ENCODE results near the gene ADORA2B. TPM values are rescaled to one million over a fixed set of nuclear protein-coding genes. Genes with fewer than 3 reads are reported as not detected.
"Not testable (repeated sequence)": the region's sequence is repeated elsewhere in the genome, so short reads cannot be mapped to it uniquely, and the experiment has no call there.

The ADORA2B gene
- total RNA-seq, 1 donor from 2014 or later, result 8.9 TPM

DNA sequence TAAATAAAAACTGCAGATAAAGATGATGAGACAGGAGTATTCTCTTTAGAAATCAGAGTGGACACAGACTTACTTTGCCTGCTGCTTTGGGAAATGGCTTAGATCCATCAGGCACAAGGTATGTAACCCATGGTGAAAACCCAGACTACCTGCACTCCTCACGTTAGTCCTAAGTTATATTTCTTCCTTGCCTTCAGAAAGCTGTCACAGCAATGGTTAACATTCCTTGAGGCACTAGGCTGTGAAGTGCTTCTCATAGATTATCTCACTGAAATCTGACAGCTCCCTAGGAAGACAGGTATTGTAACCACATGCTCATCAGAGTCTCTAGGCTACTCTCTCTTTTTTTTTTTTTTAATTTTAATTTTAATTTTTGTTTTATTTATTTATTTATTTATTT, 33.7 kb downstream of the ADORA2B start:
- Mint-ChIP-seq H3K36me3 (ENCODE audit: unreplicated experiment) (peaks cover 24% of the 10 kb centered on the region), H3K27me3 (ENCODE audit: unreplicated experiment) (no peaks in the 10 kb centered on the region), H3K4me3 (ENCODE audit: unreplicated experiment) (no peak overlapping the region), H3K9me3 (ENCODE audit: unreplicated experiment) (no peaks in the 10 kb centered on the region), H3K27ac (ENCODE audit: unreplicated experiment) (no peak overlapping the region), H3K4me1 (ENCODE audit: unreplicated experiment) (peaks cover 11% of the 10 kb centered on the region)
- DNase-seq (ENCODE audit: extremely low spot score, unreplicated experiment), result no peak
- TF ChIP-seq, protein P1, sequence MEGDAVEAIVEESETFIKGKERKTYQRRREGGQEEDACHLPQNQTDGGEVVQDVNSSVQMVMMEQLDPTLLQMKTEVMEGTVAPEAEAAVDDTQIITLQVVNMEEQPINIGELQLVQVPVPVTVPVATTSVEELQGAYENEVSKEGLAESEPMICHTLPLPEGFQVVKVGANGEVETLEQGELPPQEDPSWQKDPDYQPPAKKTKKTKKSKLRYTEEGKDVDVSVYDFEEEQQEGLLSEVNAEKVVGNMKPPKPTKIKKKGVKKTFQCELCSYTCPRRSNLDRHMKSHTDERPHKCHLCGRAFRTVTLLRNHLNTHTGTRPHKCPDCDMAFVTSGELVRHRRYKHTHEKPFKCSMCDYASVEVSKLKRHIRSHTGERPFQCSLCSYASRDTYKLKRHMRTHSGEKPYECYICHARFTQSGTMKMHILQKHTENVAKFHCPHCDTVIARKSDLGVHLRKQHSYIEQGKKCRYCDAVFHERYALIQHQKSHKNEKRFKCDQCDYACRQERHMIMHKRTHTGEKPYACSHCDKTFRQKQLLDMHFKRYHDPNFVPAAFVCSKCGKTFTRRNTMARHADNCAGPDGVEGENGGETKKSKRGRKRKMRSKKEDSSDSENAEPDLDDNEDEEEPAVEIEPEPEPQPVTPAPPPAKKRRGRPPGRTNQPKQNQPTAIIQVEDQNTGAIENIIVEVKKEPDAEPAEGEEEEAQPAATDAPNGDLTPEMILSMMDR (IDR thresholded peaks at IDR 0.05), result no peak

DNA sequence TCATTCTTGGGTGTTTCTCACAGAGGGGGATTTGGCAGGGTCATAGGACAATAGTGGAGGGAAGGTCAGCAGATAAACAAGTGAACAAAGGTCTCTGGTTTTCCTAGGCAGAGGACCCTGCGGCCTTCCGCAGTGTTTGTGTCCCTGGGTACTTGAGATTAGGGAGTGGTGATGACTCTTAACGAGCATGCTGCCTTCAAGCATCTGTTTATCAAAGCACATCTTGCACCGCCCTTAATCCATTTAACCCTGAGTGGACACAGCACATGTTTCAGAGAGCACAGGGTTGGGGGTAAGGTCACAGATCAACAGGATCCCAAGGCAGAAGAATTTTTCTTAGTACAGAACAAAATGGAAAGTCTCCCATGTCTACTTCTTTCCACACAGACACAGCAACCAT, 34.1 kb downstream of the ADORA2B start:
- H3K9me3 Mint-ChIP-seq (ENCODE audit: unreplicated experiment); DNase-seq (ENCODE audit: extremely low spot score, unreplicated experiment); H3K4me3 Mint-ChIP-seq (ENCODE audit: unreplicated experiment); H3K27ac Mint-ChIP-seq (ENCODE audit: unreplicated experiment); H3K27me3 Mint-ChIP-seq (ENCODE audit: unreplicated experiment): not testable (repeated sequence)
- Mint-ChIP-seq H3K4me1 (ENCODE audit: unreplicated experiment) (peaks cover 15% of the 10 kb centered on the region), H3K36me3 (ENCODE audit: unreplicated experiment) (peaks cover 27% of the 10 kb centered on the region)

DNA sequence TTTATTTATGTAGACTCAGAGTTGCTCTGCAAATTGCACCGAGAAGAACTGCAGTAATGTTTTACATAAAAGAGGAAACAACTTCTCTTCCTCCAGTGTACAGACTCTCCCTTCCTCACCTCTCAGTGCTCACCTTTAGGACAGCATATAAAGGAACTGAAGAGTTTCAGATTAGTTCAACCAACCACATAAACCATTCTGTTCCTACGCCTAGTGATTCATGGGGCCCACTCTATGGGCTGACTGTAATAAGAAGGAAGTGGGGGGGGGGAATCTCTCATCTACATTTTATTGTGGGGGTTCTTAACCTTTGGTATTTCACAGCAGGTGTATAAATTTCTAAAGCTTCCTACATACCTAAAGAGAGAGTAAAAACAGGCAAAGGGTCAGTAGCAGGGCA, 36.3 kb downstream of the ADORA2B start:
- no peak for DNase-seq (ENCODE audit: extremely low spot score, unreplicated experiment)
- Mint-ChIP-seq H3K4me3 (ENCODE audit: unreplicated experiment) (no peak overlapping the region), H3K27ac (ENCODE audit: unreplicated experiment) (no peak overlapping the region), H3K27me3 (ENCODE audit: unreplicated experiment) (no peaks in the 10 kb centered on the region), H3K4me1 (ENCODE audit: unreplicated experiment) (peaks cover 24% of the 10 kb centered on the region), H3K36me3 (ENCODE audit: unreplicated experiment) (peaks cover 39% of the 10 kb centered on the region), H3K9me3 (ENCODE audit: unreplicated experiment) (no peaks in the 10 kb centered on the region)
- TF ChIP-seq, protein P1 (IDR thresholded peaks at IDR 0.05), result no peak

DNA sequence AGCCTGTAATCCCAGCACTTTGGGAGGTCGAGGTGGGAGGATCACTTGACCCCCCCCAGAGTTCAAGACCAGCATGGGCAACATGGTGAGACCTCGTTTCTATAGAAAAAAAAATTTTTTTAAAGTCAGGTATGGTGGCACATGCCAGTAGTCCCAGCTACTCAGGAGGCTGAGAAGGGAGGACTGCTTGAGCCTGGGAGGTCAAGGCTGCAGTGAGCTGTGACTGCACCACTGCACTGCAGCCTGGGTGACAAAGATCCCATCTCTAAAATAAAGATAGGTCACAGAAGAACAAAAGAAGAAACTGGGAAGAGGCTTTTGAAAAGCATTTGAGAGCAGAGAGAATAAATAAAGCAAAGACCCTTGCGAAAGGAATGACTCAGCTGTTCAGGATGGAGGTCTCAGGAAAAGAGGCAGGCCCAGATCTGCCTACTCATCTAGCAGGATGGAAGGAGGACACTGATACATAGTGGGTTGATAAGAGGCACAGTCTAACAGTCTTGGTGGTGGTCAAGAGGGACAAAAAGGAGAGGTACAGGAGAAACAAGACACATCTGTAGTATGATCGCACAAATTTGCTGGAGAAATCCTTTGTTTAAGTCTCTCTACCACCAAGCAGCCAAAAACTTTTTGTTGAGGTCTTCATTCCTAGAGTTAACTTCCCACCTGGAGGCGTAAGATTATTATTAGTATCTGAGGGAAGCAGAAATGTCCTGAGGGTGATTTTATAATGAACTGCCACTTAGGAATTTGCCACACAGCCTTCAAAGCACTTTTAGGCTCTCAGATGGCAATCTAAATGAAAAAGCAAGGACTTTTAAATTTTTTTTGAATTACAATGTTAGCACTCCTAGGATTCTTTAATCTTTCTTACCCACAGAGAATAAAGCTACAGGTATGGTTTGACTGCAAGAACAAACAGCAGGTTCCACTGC, 37.0 kb downstream of the ADORA2B start:
- Mint-ChIP-seq H3K4me1 (ENCODE audit: unreplicated experiment) (peaks cover 24% of the 10 kb centered on the region), H3K4me3 (ENCODE audit: unreplicated experiment) (no peak overlapping the region), H3K9me3 (ENCODE audit: unreplicated experiment) (no peaks in the 10 kb centered on the region), H3K27ac (ENCODE audit: unreplicated experiment) (peak overlapping the region; percentile 21), H3K36me3 (ENCODE audit: unreplicated experiment) (peaks cover 44% of the 10 kb centered on the region), H3K27me3 (ENCODE audit: unreplicated experiment) (no peaks in the 10 kb centered on the region)
- no peak for DNase-seq (ENCODE audit: extremely low spot score, unreplicated experiment)
- TF ChIP-seq, protein P1 (IDR thresholded peaks at IDR 0.05), result no peak

DNA sequence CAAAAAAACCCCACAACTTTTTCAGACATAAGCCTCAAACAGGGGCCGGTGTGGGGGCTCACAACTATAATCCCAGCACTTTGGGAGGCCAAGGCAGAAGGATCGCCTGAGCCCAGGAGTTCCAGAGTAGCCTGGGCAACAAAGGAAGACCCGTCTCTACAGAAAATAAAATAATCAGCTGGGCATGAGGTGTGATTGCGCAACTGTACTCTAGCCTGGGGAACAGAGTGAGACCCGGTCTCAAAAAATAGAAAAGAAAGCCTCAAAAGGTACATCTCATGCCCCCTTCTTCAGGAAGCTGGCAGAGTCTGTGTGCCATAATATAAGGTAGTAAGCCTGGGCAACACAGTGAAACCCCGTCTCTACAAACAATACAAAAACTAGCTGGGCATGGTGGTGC, 51.4 kb downstream of the ADORA2B start:
- TF ChIP-seq, protein P1 (IDR thresholded peaks at IDR 0.05), result no peak
- no peak overlapping the region for H3K4me3 Mint-ChIP-seq (ENCODE audit: unreplicated experiment)
- H3K36me3 Mint-ChIP-seq (ENCODE audit: unreplicated experiment), result peaks cover 6% of the 10 kb centered on the region
- H3K27ac Mint-ChIP-seq (ENCODE audit: unreplicated experiment), result no peak overlapping the region
- H3K9me3 Mint-ChIP-seq (ENCODE audit: unreplicated experiment), result no peaks in the 10 kb centered on the region
- H3K27me3 Mint-ChIP-seq (ENCODE audit: unreplicated experiment), result no peaks in the 10 kb centered on the region
- H3K4me1 Mint-ChIP-seq (ENCODE audit: unreplicated experiment), result peaks cover 29% of the 10 kb centered on the region
- no peak for DNase-seq (ENCODE audit: extremely low spot score, unreplicated experiment)

Data from osteocyte (in vitro differentiated cells).